Coronary artery (tissue), 2 donors: Measurements from ENCODE around the gene FASTKD1.
A peak's percentile ranks its signal among the peaks of the same experiment; 100 is the strongest.
"Not testable (repeated sequence)": the region's sequence is repeated elsewhere in the genome, so short reads cannot be mapped to it uniquely, and the experiment has no call there.

Experiments used
- DNase-seq: peaks from one replicate; pipeline ENCODE4 v3.0.0-alpha.2; 2017; ENCODE audit warnings: low spot score
- H3K27ac ChIP-seq, 2 donors: fragments of 200-600 bp; sonication (generic); one replicate each; pipeline ENCODE4 v1.5.1; 2016 to 2019
- H3K4me3 ChIP-seq: fragments of 200-600 bp; sonication (generic); 2 replicates; pipeline ENCODE4 v1.5.1; 2016; ENCODE audit warnings: mild to moderate bottlenecking, moderate library complexity
- TF ChIP-seq, protein P1 (sequence below): fragments of 200-600 bp; sonication (generic); IDR thresholded peaks from one replicate; pipeline ENCODE4 v1.5.1; 2019; ENCODE audit warnings: antibody characterized with exemption

FASTKD1 gene

DNA sequence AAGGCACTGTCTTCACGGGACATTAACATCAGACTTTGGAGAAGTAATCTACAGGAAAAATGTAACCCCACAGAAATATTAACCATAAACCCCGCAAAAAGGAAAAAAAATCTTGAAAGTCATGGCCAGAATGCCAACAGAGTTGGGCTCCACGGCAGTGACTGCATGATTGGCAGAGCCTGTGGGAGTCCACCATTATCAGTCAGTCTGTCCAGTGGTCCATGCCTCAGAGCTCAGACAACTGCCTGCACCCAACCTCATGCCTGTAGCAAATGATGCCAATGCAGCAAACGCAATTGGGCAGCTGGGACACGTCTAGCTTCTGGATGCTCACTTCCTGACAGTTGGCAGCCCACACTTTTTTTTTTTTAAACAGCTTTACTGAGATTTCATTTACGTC lies 5.4 kb upstream of the FASTKD1 start:
- no peak for DNase-seq
- TF ChIP-seq, protein P1, sequence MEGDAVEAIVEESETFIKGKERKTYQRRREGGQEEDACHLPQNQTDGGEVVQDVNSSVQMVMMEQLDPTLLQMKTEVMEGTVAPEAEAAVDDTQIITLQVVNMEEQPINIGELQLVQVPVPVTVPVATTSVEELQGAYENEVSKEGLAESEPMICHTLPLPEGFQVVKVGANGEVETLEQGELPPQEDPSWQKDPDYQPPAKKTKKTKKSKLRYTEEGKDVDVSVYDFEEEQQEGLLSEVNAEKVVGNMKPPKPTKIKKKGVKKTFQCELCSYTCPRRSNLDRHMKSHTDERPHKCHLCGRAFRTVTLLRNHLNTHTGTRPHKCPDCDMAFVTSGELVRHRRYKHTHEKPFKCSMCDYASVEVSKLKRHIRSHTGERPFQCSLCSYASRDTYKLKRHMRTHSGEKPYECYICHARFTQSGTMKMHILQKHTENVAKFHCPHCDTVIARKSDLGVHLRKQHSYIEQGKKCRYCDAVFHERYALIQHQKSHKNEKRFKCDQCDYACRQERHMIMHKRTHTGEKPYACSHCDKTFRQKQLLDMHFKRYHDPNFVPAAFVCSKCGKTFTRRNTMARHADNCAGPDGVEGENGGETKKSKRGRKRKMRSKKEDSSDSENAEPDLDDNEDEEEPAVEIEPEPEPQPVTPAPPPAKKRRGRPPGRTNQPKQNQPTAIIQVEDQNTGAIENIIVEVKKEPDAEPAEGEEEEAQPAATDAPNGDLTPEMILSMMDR = no peak

DNA sequence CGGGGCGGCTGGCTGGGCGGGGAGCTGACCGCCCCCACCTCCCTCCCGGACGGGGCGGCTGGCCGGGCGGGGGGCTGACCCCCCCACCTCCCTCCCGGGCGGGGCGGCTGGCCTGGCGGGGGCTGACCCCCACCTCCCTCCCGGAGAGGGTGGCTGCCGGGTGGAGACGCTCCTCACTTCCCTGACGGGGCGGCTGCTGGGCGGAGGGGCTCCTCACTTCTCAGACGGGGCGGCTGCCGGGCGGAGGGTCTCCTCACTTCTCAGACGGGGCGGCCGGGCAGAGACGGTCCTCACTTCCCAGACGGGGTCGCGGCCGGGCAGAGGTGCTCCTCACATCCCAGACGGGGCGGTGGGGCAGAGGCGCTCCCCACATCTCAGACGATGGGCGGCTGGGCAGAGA lies 1.6 kb upstream of the FASTKD1 start:
- DNase-seq, H3K27ac ChIP-seq, H3K4me3 ChIP-seq: not testable (repeated sequence)

More for the DNA sequence above, 5.4 kb upstream of the FASTKD1 start:
- Histone ChIP-seq H3K27ac (no peak overlapping the region), H3K4me3 (no peak overlapping the region)

DNA sequence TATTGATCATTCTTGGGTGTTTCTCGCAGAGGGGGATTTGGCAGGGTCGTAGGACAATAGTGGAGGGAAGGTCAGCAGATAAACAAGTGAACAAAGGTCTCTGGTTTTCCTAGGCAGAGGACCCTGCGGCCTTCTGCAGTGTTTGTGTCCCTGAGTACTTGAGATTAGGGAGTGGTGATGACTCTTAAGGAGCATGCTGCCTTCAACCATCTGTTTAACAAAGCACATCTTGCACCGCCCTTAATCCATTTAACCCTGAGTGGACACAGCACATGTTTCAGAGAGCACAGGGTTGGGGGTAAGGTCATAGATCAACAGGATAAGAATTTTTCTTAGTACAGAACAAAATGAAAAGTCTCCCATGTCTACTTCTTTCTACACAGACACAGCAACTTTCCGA lies 874 bp upstream of the FASTKD1 start:
- H3K4me3 ChIP-seq, DNase-seq, H3K27ac ChIP-seq: not testable (repeated sequence)

DNA sequence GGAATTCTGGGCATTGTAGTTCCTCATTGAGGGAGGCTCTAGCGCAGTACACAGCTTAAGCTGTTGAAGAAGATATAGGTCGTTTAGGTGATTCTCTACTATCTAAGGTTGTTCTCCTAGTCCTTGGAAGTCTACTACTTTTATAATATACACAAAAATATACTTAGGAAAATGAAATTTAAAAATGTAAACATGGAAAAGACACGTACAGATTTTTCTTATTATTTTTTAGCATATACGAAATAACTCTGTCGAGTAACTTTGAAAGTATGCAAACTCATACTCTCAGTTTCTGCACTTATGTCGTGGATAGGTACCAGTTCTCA lies 272 bp upstream of the FASTKD1 start:
- TF ChIP-seq, protein P1 = no peak
- no peak for DNase-seq
- H3K27ac ChIP-seq = peak overlapping the region in 1 of 2 donors; percentile 73

DNA sequence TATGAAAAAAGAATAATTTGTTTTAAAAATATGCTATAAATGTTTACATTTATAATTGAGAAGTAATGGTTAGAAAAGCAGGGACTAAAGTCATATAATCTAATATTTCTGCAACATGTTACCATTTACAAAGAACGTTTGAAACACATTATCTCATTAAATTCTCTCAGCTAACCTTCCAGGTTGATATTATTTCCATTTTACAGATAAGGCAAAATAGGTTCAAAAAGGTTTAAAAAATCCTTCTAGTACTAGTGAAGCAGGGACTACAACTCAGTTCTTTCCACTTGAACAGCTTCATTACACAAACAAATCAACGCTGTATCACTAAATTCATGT lies 875 bp downstream of the FASTKD1 start:
- Histone ChIP-seq H3K4me3 (peak overlapping the region; percentile 77), H3K27ac (no peak overlapping the region)
- no peak for DNase-seq
- TF ChIP-seq, protein P1 = no peak

More for the DNA sequence above, 272 bp upstream of the FASTKD1 start:
- H3K4me3 ChIP-seq = peak overlapping the region; percentile 77

DNA sequence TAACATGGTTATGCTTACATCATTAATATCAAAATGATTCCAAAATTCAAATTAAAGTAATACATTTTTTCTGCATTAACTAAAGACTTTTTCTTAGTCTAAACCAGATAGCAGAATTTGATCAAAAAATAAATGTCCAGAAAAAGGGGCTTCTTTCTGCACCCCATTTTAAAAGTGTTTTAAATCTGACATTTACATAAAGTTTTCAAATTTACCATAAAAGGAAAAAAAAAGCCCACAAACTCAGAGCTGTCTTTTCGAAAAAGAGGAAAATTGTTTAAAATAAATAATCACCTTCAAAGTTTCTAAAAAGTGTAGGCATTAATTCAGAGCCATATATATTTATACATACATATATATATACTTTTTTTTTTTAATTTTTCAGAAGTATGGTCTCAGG lies 1.5 kb downstream of the FASTKD1 start:
- DNase-seq = no peak
- Histone ChIP-seq H3K4me3 (no peak overlapping the region), H3K27ac (no peak overlapping the region)
- TF ChIP-seq, protein P1 = no peak

DNA sequence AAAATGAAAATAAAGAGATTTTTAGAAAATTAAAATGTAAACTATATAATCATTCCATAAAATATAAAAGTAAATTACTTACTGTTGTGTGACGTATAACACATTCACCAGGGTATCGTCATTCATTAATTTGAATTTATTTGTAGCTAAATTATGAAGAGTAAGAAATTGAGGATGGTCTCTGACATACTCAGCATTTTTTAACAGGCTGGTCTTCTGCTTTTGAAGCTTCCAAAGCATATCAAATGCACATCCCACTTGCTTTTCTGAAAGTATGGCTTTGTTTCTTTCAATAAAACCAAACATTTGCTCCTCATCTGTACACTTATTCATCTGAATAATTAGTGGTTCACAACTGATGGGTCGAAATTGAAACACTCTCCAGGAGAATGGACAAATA lies 2.1 kb downstream of the FASTKD1 start:
- DNase-seq = no peak
- Histone ChIP-seq H3K4me3 (no peak overlapping the region), H3K27ac (no peak overlapping the region)
- TF ChIP-seq, protein P1 = no peak

DNA sequence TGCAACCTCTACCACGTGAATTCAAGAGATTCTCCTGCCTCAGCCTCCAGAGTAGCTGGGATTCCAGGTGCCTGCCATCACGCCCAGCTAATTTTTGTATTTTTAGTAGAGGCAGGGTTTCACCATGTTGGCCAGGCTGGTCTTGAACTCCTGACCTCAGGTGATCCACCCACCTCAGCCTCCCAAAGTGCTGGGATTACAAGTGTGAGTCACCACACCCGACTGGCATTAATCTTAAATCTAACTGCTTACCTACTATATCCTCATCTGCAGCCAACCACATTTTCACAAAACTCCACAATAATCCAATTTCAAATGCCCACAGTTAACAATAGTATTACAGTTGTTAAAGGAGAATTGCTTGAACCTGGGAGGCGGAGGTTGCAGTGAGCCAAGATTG lies 2.9 kb downstream of the FASTKD1 start:
- DNase-seq, H3K27ac ChIP-seq: not testable (repeated sequence)

DNA sequence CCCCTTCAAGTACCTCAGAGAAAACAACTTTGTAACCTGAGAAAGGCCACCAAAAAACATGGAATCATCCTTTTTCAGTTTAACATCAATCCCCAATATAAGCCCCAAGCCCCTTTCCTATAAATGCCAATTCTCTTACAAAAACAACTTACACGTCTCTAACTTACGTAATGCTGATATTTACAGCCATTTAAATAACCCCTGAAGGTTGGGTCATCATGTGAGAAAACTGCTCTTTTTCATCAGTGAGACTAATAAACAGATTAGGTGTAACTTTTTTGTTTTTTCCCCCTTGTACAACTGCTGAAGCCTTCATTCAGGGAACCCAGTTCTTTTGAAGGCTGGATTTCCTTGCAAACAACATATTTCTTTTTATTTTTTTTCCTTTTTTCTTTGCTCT lies 3.7 kb downstream of the FASTKD1 start:
- DNase-seq = no peak
- no peak overlapping the region for H3K27ac ChIP-seq
- TF ChIP-seq, protein P1 = no peak
- H3K4me3 ChIP-seq = no peak overlapping the region

More for the DNA sequence above, 2.9 kb downstream of the FASTKD1 start:
- not testable (repeated sequence) for H3K4me3 ChIP-seq
